Cerebellar nuclear complex (tissue), 1 donor: Measurements from ENCODE around the gene GSKIP.
"Not testable (repeated sequence)": the region's sequence is repeated elsewhere in the genome, so short reads cannot be mapped to it uniquely, and the experiment has no call there.

Experiments used
- DNase-seq, 2 experiments: peaks; one replicate each; lab custom pipeline; 2025; lab: John Stamatoyannopoulos, UW

The GSKIP gene, protein sequence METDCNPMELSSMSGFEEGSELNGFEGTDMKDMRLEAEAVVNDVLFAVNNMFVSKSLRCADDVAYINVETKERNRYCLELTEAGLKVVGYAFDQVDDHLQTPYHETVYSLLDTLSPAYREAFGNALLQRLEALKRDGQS

DNA sequence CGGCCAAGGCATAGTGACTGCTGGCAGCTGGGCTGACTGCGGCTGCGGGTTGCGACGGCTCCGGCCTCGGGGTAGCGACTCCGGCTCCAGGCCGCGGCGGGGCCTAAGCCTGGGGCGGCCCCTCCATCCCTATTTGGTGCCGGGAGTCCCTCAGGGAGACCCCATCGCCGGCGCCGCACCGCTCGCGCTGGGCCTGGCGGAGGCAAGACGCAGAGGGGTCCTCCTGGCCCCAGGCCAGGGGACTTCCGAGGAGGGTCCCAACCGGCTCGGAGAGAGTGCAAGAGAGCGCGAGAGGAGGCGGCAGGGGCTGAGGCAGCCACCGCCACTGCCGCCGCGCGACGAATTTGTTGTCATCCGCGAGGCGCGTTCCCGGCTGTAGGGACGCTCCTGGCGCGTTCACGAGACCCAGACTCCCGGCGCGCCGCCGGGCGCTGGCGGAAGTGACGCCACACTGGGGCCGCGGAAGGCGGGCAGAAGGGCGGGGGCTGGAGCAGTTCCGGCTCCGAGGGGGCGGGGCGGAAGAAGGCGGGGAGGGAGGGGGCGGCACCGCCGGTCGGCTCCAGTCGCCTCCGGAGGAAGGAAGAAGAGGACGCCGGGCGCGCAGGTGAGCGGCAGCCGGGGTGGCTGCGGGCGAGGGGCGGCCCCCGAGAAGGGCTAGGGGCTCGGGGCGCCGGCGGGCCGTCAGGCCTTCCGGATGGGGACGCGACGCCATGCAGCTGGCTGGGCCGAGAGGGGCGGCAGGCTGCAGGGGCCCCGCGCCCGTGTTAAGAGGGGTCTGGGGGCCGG lies at the start of gene GSKIP, which contains the start of gene ATG2B:
Gene GSKIP, plus strand, starts transcription at position 562 of the 786 bp plus-strand sequence. CDS start 18,722 bp downstream, outside the sequence.
Gene ATG2B, minus strand, starts transcription at position 377 of the 786 bp plus-strand sequence. Its CDS starts 365 bp downstream, at position 12.
- DNase-seq, result peak in 1 of 2 experiments; percentile 79

DNA sequence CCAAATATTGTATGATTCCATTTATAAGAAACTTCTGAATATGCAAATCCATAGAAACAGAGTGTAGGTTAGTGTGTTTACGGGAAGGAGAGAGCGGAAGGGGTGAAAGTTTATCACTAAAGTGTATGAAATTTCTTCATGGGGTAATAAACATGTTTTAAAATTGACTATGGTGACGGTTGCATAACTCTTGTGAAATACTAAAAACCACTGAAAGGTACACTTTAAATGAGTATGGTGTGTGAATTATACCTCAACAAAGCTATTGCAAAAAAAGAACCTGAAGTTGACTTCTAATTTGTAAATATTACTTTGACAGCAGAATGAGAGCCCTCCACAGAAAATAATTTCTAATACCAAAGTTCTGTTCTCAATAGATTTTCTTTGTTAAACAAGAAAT lies 47.2 kb upstream of the GSKIP start:
- no peak for DNase-seq

DNA sequence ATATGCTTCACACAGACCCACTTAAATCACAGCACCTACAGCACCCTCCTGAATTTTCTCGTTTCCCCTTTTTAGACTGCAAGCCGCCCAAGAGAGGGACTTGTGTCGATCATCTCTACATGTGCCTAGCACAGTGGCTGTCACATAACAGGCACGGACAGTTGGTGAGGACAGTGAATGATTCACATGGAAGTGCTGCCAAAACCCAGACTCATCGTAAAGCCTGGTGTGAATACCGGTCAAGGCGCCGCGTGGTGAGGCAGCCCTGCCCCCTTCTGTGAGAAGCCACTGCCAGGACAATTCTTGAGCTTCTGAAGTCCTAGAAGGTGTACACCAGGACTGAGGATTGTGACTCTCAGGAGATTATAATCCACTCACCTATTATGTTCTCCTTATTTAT lies 44.5 kb upstream of the GSKIP start:
- no peak for DNase-seq

DNA sequence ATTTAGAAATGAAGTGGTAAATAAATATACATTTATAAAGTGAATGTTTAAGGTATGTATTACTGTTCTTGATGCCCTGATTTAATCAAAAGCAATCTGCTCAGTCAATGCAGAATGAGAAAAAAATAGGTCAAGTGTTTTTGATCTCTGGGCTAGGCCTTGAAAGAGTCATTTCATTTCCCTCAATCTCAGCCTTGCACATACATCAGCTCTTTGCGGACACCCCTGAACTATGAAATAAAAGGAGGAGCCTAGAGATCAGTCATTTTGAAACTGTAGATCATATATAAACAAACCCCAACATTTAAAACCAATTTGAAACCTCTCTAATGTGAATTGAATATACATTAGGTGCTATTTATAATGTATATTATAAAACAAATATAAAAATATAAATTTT lies 42.7 kb upstream of the GSKIP start:
- DNase-seq, result no peak

DNA sequence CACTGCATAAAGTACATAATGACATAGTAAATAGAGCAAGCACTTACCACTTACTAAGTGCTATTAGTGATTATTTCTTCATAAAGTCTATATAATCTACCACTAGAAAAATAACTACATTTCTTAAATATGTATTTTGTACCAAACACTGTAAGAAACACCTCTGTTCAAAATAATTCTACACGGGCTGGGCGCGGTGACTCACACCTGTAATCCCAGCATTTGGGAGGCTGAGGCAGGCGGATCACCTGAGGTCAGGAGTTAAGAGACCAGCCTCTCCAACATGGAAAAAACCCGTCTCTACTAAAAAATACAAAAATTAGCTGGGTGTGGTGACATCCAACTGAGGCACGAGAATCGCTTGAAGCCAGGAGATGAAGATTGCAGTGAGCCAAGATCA lies 39.1 kb upstream of the GSKIP start:
- no peak for DNase-seq

DNA sequence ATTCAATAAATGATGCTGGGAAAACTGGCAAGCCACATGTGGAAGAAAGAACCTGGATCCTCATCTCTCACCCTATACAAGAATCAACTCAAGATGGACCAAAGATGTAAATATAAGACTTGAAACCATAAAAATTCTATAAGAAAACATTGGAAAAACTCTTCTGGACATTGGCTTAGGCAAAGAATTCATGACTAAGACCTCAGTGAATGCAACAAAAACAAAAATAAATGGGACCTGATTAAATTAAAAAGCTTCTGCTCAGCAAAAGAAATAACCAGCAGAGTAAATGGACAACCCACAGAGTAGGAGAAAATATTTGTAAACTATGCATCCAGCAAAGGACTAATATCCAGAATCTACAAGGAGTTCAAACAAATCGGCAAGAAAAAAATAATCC lies 24.8 kb upstream of the GSKIP start:
- DNase-seq, result no peak

DNA sequence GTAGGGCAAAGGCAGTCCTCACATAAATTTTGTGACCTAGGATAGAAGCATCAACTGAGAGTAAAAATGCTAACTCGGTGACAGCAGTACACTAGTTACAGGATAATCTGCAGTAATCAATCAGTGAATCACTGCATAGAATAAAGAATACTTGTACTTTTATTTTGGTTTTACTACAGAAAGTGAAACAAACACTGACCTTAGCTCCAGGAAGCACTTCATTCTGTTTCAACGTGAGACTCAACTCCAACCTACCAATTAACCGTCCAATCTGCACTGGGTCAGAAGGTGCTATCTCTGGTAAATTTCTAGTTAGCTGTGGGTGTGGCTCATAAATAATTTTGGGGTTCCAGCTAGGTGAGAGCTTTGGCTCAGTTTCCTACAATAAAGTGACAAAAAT lies 22.0 kb upstream of the GSKIP start:
- DNase-seq, result no peak

DNA sequence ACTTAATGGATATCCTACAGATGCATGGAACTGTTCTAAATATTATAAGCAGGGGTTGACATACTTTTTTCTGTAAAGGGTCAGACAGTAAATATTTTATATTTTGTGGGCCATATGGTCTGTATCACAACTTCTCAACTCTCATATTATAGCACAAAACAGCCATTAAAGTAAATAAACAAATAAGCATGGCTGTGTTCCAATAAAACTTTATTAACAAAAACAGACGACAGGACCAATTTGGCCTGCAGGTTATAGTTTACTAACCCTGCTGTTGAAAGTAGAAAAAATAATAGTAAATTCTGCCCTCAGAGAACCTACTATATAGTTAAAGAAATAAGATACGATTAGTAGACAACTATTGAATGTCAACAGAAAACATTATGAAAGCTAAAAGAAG lies 17.7 kb upstream of the GSKIP start:
- DNase-seq, result no peak

DNA sequence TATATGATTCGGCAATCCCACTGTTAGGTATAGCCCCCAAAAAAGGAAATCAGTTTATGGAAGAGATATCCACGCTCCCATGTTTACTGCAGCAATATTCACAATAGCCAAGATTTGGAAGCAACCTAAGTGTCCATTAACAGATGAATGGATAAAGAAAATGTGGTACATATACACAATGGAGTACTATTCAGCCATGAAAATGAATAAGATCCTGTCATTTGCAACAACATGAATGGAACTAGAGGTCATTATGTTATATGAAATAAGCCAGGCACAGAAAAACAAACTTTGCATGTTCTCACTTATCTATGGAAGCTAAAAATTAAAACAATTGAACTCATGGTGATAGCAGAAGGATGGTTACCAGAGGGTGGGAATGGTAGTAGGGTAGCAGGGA lies 15.4 kb upstream of the GSKIP start:
- not testable (repeated sequence) for DNase-seq

DNA sequence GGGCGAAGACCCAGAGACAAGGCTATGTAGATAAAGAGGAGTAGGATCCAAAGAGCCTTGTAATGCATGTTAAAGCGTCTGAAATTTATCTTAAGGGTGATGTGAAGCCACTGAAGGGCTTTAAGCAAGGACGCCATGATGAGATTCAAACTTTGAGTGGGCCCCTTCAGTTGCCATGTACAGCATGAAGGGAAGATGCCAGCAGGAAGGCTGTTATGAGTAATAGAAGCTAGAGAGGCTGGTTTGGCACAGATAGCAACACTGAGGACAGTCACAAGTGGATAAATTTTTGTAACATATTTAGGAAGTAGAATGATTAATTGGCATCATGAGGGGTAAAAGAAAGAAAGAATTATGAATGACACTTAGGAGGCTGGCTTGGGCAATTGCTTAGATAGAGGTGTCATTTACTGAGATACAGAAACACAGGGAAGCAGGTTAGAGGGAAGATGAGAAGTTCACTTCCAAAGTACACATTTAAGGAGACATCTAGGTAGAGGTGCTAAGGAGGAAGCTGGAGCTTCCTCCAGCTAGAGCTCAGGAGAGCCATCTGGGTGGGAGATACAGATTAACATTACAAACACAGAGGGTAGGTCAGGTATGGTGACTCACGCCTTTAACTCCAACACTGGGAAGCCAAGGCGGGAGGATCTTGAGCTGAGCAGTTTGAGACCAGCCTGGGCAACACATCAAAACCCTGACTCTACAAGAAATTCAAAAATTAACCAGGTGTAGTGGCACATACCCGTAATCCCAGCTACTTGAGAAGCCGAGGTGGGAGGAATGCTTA lies 13.8 kb upstream of the GSKIP start:
- DNase-seq, result no peak

DNA sequence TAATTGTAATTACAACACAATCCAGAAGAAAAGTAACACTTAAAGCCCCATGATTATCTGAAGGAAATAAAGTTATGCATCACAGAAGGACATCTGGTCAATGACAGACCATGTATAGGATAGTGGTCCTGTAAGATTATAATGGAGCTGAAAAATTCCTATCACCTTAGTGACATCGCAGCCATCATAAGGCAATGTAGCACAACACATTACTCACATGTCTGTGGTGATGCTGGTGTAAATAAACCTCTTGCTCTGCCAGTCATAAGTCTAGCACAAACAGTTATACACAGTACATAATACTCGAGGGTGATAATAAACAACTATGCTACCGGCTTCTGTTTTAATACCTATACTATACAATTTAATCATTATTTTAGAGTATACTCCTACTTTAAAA lies 11.3 kb upstream of the GSKIP start:
- no peak for DNase-seq

DNA sequence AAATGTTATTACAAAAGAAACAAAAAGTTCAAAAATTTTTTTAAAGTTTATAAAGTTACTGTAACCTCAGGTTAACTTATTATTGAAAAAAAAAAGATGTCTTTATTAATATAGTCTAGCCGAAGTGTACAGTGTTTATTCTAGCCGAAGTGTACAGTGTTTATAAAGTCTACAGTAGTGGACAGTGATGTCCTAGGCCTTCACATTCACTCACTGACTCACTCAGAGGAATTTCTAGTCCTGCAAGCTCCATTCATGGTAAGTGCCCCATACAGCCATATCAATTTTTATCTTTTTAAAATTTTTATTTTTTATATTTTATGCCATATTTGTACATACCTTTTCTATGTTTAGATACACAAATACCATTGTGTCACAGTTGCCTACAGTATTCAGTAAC lies 10.6 kb upstream of the GSKIP start:
- no peak for DNase-seq

DNA sequence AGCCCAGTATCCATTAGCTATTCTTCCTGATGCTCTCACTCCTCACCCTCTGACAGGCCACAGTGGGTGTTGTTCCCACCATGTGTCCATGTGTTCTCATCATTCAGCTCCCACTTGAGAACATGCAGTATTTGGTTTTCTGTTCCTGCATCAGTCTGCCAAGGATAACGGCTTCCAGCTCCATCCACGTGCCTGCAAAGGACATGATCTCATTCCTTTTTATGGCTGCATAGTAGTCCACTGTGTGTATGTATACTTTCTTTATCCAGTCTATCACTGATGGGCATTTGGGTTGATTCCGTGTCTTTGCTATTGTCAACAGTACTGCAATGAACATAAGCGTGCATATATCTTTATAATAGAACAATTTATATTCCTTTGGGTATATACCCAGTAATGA lies 9.1 kb upstream of the GSKIP start:
- DNase-seq, result no peak

DNA sequence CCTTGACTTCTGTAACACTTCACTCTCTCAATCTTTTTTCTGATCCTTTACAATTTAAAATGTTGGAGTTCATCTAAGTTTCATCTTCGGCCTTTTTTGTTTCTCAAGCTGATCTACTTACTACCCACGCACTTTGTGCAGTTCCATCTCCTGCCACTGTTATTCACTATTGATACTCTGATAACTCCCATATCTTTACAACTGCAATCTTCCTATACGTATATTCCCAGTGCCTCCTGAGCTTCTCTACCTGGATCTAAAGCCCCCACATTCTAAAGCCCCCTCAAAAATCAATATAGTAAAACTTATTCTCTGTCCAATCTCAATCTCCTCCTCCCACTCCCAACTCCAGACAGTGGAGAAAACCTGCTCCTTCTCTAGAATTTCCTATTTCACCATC lies 6.1 kb upstream of the GSKIP start:
- no peak for DNase-seq

DNA sequence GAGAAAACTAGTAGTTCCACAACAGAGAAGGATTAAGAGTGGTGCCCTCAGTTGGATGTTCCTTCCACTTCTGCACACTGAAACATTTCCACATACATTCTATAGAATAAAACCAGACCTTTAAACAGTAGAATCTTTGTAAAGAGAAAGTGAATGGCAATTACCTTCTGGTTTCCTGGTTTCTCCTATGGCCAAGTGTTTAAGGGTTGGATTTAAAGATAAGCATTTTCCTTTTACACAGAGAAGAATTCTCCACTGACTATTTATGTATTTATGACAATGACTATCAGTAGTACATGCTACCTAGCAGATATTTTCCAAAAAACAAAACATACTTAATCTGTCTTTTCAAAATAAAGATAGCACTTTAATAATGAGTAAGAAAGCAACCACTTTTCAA lies 3.4 kb upstream of the GSKIP start:
- no peak for DNase-seq

DNA sequence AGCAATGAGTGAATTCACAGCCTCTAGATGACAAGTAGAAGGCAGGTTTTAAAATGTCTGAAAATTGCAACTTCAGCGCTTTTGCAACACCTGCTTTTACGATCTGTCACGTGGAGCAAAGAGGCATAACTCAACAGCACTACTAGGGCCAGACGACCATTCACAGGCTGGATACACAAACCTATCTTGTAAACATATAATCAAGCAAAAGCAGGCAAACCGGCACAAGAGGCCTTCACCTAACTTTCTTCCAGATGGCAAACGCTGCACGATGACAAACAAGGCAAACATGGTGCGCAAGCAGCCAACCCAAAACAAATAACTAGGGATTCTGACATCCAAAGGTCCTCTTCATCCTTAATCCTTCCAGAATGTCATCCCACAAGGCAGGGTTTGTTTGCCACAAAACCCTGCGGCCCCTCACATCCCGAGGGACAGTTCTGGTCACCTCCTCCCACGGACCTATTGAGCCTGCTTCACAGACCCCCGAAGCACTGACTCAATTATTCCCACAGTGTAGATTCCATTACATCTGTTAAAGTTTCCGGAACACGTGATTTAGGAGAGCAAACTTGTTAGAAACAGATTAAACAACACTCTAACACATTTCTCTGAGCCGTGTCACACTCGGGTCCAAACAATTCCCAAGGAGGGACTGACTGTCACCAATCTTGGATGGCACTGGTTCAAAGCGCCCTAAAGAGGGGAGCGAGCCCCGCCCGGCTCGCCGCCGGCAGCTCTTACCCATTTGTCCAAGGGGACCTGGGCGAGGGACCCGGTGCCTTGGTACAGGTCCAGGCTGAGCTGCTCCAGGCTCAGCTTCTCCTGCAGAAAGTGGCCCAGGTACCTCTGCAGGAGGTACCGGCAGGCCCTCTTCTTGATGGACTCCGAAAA lies 1.0 kb upstream of the GSKIP start:
- no peak for DNase-seq

DNA sequence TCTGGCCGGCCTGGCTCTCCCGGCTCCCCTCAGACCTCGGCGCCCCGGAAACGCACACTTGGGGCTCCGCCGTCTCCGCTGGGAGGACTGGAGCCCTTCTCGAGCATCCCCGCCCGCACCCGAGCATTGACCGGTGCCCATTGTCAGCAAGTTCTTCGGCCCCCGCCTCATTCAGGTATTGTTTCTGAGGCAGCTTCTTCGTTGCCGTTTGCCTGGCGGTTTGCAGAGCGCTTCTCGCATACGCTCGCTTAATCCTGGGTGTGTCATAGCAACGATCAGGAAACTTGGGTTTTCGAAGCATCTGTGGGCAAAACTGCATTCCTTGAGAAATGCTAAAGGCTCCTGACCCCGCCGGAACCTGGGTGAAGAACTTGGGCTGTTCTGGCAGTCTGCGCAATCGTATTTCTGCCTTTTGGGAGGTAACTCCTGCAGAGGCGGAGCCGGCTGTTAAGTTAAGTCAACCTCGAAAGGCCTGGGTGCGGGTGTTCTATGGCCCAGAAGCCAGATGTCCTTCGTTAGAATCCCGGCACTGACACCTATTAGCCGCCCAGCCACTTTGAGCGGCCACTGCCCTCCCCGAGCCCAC lies 518 bp downstream of the GSKIP start:
- no peak for DNase-seq

DNA sequence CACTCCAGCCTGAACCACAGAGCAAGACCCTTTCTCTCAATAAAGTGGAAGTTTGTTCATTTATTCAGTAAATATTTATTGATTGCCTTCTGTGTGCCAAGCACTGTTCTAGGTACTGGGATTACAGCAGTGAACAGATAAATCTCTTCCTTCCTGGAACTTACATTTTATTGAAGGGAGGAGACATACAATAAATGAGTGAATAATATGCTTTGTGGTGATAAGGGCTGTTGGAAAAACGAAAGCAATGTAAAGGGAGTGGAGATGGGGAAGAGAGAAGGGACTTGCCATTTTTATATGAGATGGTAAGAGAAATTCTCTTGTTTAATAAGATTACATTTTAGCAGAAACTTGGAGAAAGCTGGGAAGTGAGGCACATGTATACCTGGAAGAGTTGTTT lies 1.6 kb downstream of the GSKIP start:
- no peak for DNase-seq

DNA sequence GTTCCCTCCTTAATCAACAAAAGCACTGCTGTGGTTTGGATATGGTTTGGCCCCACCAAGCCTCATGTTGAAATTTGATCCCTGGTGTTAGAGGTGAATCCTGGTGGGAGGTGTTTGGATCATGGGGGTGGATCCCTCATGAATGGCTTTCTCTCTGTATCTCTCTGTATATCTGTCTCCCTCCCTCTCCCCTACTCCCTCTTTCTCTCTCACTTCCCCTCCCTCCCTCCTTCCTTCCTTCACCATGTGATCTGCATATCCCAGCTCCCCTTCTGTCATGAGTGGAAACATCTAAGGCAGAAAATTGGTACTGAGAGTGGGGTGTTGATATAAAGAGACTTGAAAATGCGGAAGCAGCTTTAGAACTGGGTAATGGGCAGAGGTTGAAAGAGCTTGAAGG lies 5.2 kb downstream of the GSKIP start:
- DNase-seq, result no peak

DNA sequence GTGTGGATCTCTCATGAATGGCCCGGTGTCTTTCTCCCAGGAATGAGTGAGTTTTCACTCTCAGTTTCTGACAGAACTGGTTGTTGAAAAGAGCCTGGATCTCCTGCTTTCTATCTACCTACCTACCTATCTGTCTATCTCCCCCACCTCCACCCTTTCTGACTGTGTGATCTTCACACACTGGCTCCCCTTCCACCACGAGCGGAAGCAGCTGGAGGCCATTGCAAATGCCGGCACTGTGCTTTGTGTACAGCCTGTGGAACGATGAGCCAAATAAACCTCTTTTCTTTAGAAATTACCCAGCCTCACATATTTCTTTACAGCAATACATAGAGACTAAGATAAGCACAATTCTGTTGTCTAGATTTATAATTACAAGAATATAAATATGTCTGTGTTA lies 7.2 kb downstream of the GSKIP start:
- no peak for DNase-seq

DNA sequence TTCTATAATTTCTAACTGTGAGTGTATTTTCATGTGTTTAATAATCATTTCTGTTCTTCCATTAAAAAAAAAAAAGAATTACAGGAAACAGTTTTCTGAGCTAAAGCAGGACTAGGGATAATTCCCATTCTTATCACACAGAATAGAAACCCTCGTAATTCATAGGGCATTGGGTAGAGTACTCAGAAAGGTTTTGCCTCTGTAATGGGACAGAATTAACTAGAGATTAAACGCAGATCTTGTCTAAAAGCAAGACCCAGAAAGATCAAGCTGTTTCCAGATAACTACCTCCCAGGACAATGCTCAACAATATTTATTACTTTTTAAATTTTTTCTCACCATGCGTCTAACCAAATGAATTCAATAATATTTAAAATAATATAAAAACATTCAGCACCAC lies 10.2 kb downstream of the GSKIP start:
- no peak for DNase-seq

DNA sequence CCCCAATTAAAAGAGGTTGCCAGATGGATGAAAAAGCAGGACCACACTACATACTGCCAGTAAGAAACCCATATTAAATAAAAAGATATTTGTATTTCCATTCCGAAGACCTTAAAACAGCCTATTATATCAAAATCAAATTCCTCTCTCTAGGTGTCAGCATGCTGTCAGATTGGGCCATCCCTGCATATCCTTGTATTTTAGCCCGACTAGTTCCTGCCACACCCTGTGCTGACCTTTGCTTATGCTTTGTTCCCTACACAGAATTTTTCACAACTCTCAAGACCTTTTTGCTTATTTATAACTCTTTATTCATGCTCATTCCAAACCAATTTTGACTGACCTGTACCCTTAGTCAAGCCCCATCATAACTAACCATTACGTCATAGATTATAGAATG lies 12.8 kb downstream of the GSKIP start:
- no peak for DNase-seq
